NB4 (cell line): ENCODE measurements around the gene MACROD2.

ENCODE experiments used
- DNase-seq: peaks from one replicate; pipeline ENCODE4 v3.0.0; 2010; ENCODE audit warnings: low read depth
- H3K4me3 ChIP-seq: one replicate; pipeline ENCODE4 v1.5.1; 2011; ENCODE audit warnings: mild to moderate bottlenecking, low read depth, low read length, moderate library complexity
- CTCF ChIP-seq: IDR thresholded peaks from one replicate; pipeline ENCODE4 v1.5.1; 2012; ENCODE audit warnings: low read depth, low read length
- MAX ChIP-seq: IDR thresholded peaks from 2 replicates; pipeline ENCODE4 v1.6.1; 2011; ENCODE audit warnings: low read depth, low read length
- MYC ChIP-seq: IDR thresholded peaks from 2 replicates; pipeline ENCODE4 v1.6.1; 2011; ENCODE audit warnings: low read depth, low read length
- POLR2A ChIP-seq: IDR thresholded peaks from 2 replicates; pipeline ENCODE4 v1.6.1; 2011; ENCODE audit warnings: mild to moderate bottlenecking; ENCODE audit not compliant: insufficient read length; ENCODE audit errors: extremely low read depth

Gene MACROD2

GRCh38 chr20:15763366-15763765 lies 1768.0 kb downstream of the MACROD2 start:
- DNase-seq = no peak
- no peak for TF ChIP-seq CTCF
- no peak for TF ChIP-seq MYC
- TF ChIP-seq POLR2A = no peak
- no peak for TF ChIP-seq MAX
- no peak overlapping the region for H3K4me3 ChIP-seq

- TF ChIP-seq MYC (no peak), MAX (no peak), CTCF (no peak), POLR2A (no peak)
- no peak for DNase-seq
- H3K4me3 ChIP-seq = no peak overlapping the region
These were observed 1772.3 kb downstream of the MACROD2 start for GRCh38 chr20:15767586-15767985.

- DNase-seq = no peak
- TF ChIP-seq CTCF = no peak
- TF ChIP-seq POLR2A = no peak
- no peak for TF ChIP-seq MAX
- TF ChIP-seq MYC = no peak
- no peak overlapping the region for H3K4me3 ChIP-seq
These were observed 1772.9 kb downstream of the MACROD2 start for GRCh38 chr20:15767999-15768741.

DNA sequence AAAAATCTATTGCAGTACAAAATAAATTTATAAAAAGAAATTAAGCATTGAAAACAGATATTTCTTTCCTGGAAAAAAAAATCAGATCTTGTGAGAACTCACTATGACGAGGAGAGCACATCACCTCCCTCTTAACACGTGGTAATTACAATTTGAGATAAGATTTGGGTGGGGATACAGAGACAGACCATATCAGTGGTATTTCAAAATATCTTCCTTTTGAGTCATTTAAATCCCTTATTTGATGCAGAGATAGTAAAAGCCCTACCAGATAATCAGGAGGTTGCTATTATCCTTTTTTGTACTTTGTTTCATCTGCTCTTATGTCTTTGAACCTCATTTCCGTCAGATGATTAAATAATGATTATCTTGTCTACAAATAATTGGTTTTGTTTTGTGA lies 1777.5 kb downstream of the MACROD2 start:
- DNase-seq = no peak
- no peak for TF ChIP-seq MYC
- no peak for TF ChIP-seq POLR2A
- no peak overlapping the region for H3K4me3 ChIP-seq

DNA sequence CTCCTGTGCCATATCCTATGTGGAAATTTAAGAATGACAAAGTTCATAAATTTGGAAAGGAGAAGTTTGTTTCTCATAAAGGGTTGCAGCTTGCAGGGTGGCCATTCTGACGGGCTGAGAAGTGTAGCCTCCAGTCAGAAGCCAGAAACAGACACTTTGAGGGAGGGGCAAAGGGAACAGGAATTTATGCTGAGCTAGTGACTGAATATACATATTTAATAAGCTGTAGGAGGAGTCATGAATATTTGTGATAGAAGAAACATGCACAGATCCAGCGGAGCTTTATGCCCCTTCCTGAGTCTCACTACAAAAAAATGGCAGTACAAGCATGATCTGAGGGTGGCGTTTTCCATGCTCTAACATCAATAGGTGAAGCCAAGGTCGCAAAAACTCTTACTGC lies 1779.6 kb downstream of the MACROD2 start:
- DNase-seq = no peak
- TF ChIP-seq MYC (no peak), POLR2A (no peak), CTCF (no peak), MAX (no peak)
- H3K4me3 ChIP-seq = no peak overlapping the region

DNA sequence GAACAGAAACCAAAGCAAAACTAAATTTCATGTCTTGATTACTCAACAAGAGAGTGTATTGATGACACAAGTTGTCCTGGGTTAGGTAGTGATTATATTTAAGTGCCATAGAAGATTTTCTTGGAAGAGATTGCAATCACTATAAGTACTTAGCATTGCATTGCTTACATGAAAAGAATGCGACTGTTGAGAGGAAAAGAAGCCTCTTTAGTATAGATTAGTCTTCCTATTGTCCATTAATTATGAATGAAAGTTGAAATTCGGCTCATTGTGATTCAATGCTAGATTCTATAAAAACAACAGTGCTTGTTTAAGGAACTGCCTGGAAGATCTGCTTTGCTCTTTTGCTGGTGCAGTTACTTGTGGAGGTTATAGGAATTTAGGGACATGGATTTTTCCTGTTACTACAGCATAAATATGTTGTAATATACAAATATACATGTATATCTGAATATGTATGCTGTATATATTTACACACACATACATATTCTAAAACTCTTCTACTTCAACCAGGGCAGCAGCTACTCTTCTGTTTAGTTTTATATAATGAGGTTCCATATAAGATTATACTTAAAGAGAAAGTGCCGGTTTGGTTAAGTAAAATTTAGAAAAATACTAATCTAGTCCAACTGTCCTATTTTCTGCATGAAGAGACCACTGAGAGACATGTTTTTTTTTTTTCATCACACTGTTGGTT lies 1781.6 kb downstream of the MACROD2 start:
- no peak for DNase-seq
- no peak overlapping the region for H3K4me3 ChIP-seq
- TF ChIP-seq MAX (no peak), MYC (no peak), POLR2A (no peak), CTCF (no peak)
